ENCODE data around the gene CNGA4.
"Not testable (repeated sequence)": the region's sequence is repeated elsewhere in the genome, so short reads cannot be mapped to it uniquely, and the experiment has no call there.

CNGA4 gene

GRCh38 chr11:6271598-6271997 is 32.7 kb downstream of the CNGA4 start:
- H3K9me3 ChIP-seq (ENCODE audit: control insufficient read depth, low read length), result no peaks in the 10 kb centered on the region
- no peak overlapping the region for H3K9ac ChIP-seq (ENCODE audit: low read length)
- H3K27me3 ChIP-seq (ENCODE audit: control insufficient read depth, insufficient read depth, low read length), result no peaks in the 10 kb centered on the region
- H3K4me1 ChIP-seq (ENCODE audit: control insufficient read depth, insufficient read depth, low read length), result no peaks in the 10 kb centered on the region
- no peaks in the 10 kb centered on the region for H3K36me3 ChIP-seq (ENCODE audit: control insufficient read depth, insufficient read depth, low read length)
- no peak overlapping the region for H3K4me3 ChIP-seq (ENCODE audit: low read length)

GRCh38 chr11:6273188-6273587 is 34.3 kb downstream of the CNGA4 start:
- H3K36me3 ChIP-seq (ENCODE audit: control insufficient read depth, insufficient read depth, low read length), result no peaks in the 10 kb centered on the region
- no peaks in the 10 kb centered on the region for H3K9me3 ChIP-seq (ENCODE audit: control insufficient read depth, low read length)
- no peak overlapping the region for H3K4me3 ChIP-seq (ENCODE audit: low read length)
- no peaks in the 10 kb centered on the region for H3K27me3 ChIP-seq (ENCODE audit: control insufficient read depth, insufficient read depth, low read length)
- H3K9ac ChIP-seq (ENCODE audit: low read length), result no peak overlapping the region
- no peaks in the 10 kb centered on the region for H3K4me1 ChIP-seq (ENCODE audit: control insufficient read depth, insufficient read depth, low read length)

- H3K27me3 ChIP-seq (ENCODE audit: control insufficient read depth, insufficient read depth, low read length); H3K4me1 ChIP-seq (ENCODE audit: control insufficient read depth, insufficient read depth, low read length); H3K9ac ChIP-seq (ENCODE audit: low read length); H3K9me3 ChIP-seq (ENCODE audit: control insufficient read depth, low read length); H3K4me3 ChIP-seq (ENCODE audit: low read length); H3K36me3 ChIP-seq (ENCODE audit: control insufficient read depth, insufficient read depth, low read length): not testable (repeated sequence)
Measured at GRCh38 chr11:6280809-6281208, 41.9 kb downstream of the CNGA4 start.

- H3K4me3 ChIP-seq (ENCODE audit: low read length), result no peak overlapping the region
- no peaks in the 10 kb centered on the region for H3K27me3 ChIP-seq (ENCODE audit: control insufficient read depth, insufficient read depth, low read length)
- no peaks in the 10 kb centered on the region for H3K9me3 ChIP-seq (ENCODE audit: control insufficient read depth, low read length)
- H3K36me3 ChIP-seq (ENCODE audit: control insufficient read depth, insufficient read depth, low read length), result no peaks in the 10 kb centered on the region
- H3K9ac ChIP-seq (ENCODE audit: low read length), result no peak overlapping the region
- H3K4me1 ChIP-seq (ENCODE audit: control insufficient read depth, insufficient read depth, low read length), result no peaks in the 10 kb centered on the region
Measured at GRCh38 chr11:6283453-6284023, 44.6 kb downstream of the CNGA4 start.

GRCh38 chr11:6284250-6284649 is 45.4 kb downstream of the CNGA4 start:
- no peak overlapping the region for H3K4me3 ChIP-seq (ENCODE audit: low read length)
- no peaks in the 10 kb centered on the region for H3K27me3 ChIP-seq (ENCODE audit: control insufficient read depth, insufficient read depth, low read length)
- H3K4me1 ChIP-seq (ENCODE audit: control insufficient read depth, insufficient read depth, low read length), result no peaks in the 10 kb centered on the region
- no peaks in the 10 kb centered on the region for H3K36me3 ChIP-seq (ENCODE audit: control insufficient read depth, insufficient read depth, low read length)
- no peaks in the 10 kb centered on the region for H3K9me3 ChIP-seq (ENCODE audit: control insufficient read depth, low read length)
- no peak overlapping the region for H3K9ac ChIP-seq (ENCODE audit: low read length)

GRCh38 chr11:6285019-6285418 is 46.1 kb downstream of the CNGA4 start:
- Histone ChIP-seq H3K9me3 (ENCODE audit: control insufficient read depth, low read length) (no peaks in the 10 kb centered on the region), H3K27me3 (ENCODE audit: control insufficient read depth, insufficient read depth, low read length) (no peaks in the 10 kb centered on the region), H3K9ac (ENCODE audit: low read length) (no peak overlapping the region), H3K4me3 (ENCODE audit: low read length) (no peak overlapping the region), H3K4me1 (ENCODE audit: control insufficient read depth, insufficient read depth, low read length) (no peaks in the 10 kb centered on the region), H3K36me3 (ENCODE audit: control insufficient read depth, insufficient read depth, low read length) (no peaks in the 10 kb centered on the region)
